ENCODE results near the gene SAMD3.
"Not testable (repeated sequence)": the region's sequence is repeated elsewhere in the genome, so short reads cannot be mapped to it uniquely, and the experiment has no call there.

SAMD3 gene

DNA sequence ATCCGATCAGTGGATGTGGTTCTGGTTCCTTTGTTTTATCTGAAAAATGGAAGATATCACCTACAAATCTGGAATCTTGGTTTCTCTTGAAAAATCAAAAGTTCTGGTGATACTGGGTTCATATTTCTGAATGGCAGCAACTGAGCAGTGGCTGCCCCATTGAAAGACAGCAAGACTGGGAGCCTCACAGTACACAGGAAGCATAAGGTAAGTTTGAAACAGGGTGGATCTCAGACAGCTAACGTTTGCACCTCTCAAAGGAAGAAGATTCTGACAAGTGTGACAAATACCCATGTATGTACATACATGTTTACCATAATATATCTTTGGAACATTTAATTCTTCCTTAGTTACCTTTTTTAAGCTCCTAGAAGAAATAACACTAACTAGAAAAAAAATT is at the start of gene SAMD3:
SAMD3 (minus strand) TSS at position 177 of the 400 bp plus-strand sequence. CDS start 7,678 bp downstream, outside the sequence.
- peaks cover 44% of the 10 kb centered on the region for H3K4me1 Mint-ChIP-seq (ENCODE audit: low read depth)
- no peaks in the 10 kb centered on the region for H3K27me3 Mint-ChIP-seq
- H3K27ac Mint-ChIP-seq: peak within 1 kb of the TSS; percentile 31
- no peaks in the 10 kb centered on the region for H3K36me3 Mint-ChIP-seq (ENCODE audit: low read depth)
- peak within 1 kb of the TSS; percentile 38 for H3K4me3 Mint-ChIP-seq
- peaks cover 5% of the 10 kb centered on the region for H3K9me3 Mint-ChIP-seq

DNA sequence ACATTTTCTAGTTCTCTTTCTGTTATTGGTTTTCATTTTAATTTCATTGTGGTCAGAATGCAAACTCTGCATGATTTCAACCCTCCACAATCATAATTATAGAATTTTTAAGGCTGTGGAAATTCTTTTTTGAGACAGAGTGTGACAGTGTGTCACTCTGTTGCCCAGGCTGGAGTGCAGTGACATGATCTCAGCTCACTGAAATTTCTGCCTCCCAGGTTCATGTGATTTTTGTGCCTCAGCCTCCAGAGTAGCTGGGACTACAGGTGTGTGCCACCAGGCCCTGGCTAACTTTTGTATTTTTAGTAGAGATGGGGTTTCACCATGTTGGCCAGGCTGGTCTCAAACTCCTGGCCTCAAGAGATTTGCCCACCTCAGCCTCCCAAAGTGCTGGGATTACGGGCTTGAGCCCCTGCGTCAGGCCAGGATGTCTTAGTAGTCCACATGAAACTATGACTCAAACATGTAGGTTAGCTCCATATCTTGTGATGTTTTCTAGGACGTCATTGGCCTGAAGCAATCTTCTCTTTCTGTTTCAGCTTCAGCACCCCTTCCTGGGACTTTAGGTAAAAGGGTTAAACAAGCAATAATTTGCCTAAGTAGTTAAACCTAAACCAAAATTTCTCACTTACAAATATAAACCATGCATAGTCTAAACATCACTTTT is 47.4 kb upstream of the SAMD3 start:
- Mint-ChIP-seq H3K4me3 (no peak overlapping the region), H3K4me1 (ENCODE audit: low read depth) (peaks cover 2% of the 10 kb centered on the region), H3K27ac (no peak overlapping the region), H3K36me3 (ENCODE audit: low read depth) (peaks cover 13% of the 10 kb centered on the region), H3K27me3 (no peaks in the 10 kb centered on the region), H3K9me3 (peaks cover 15% of the 10 kb centered on the region)

- H3K4me3 Mint-ChIP-seq; H3K27ac Mint-ChIP-seq; H3K36me3 Mint-ChIP-seq (ENCODE audit: low read depth); H3K27me3 Mint-ChIP-seq: not testable (repeated sequence)
- peaks cover 15% of the 10 kb centered on the region for H3K4me1 Mint-ChIP-seq (ENCODE audit: low read depth)
- peaks cover 12% of the 10 kb centered on the region for H3K9me3 Mint-ChIP-seq
Observed at GRCh38 chr6:130265553-130265952, 42.8 kb upstream of the SAMD3 start.

GRCh38 chr6:130262008-130262407 is 39.3 kb upstream of the SAMD3 start:
- H3K4me1 Mint-ChIP-seq (ENCODE audit: low read depth): peaks cover 32% of the 10 kb centered on the region
- no peaks in the 10 kb centered on the region for H3K27me3 Mint-ChIP-seq
- peak overlapping the region; percentile 81 for H3K27ac Mint-ChIP-seq
- peak overlapping the region; percentile 69 for H3K4me3 Mint-ChIP-seq
- peaks cover 3% of the 10 kb centered on the region for H3K9me3 Mint-ChIP-seq
- H3K36me3 Mint-ChIP-seq (ENCODE audit: low read depth): peaks cover 4% of the 10 kb centered on the region

GRCh38 chr6:130261558-130261957 is 38.8 kb upstream of the SAMD3 start:
- peak overlapping the region; percentile 69 for H3K4me3 Mint-ChIP-seq
- H3K27ac Mint-ChIP-seq: peak overlapping the region; percentile 81
- not testable (repeated sequence) for H3K36me3 Mint-ChIP-seq (ENCODE audit: low read depth); H3K9me3 Mint-ChIP-seq; H3K27me3 Mint-ChIP-seq
- H3K4me1 Mint-ChIP-seq (ENCODE audit: low read depth): peaks cover 32% of the 10 kb centered on the region

GRCh38 chr6:130260614-130261241 is 38.0 kb upstream of the SAMD3 start:
- H3K9me3 Mint-ChIP-seq; H3K27me3 Mint-ChIP-seq; H3K36me3 Mint-ChIP-seq (ENCODE audit: low read depth): not testable (repeated sequence)
- Mint-ChIP-seq H3K4me1 (ENCODE audit: low read depth) (peaks cover 32% of the 10 kb centered on the region), H3K27ac (peak overlapping the region; percentile 81), H3K4me3 (peak overlapping the region; percentile 69)

GRCh38 chr6:130260050-130260462 is 37.3 kb upstream of the SAMD3 start:
- not testable (repeated sequence) for H3K27me3 Mint-ChIP-seq; H3K36me3 Mint-ChIP-seq (ENCODE audit: low read depth); H3K9me3 Mint-ChIP-seq
- Mint-ChIP-seq H3K4me1 (ENCODE audit: low read depth) (peaks cover 32% of the 10 kb centered on the region), H3K4me3 (peak overlapping the region; percentile 69), H3K27ac (peak overlapping the region; percentile 81)

DNA sequence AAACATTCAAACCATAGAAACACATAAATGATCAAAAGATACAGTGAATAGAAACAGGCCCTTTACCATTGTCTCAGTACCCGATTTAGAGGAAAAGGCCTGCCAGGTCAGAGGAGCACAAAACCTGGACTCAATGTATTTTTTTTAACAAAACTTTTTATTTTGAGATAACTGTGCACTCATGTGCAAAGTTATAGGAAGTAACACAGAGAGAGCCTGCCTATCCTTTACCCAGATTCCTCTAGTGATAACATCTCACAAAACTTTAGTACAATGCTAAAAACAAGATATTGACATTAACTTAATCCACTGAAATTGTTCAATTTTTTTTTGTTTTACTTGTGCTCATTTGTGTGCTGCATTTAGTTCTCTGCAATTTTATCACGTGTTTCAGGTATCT is 36.8 kb upstream of the SAMD3 start:
- Mint-ChIP-seq H3K27ac (peak overlapping the region; percentile 81), H3K36me3 (ENCODE audit: low read depth) (peaks cover 4% of the 10 kb centered on the region), H3K4me1 (ENCODE audit: low read depth) (peaks cover 32% of the 10 kb centered on the region), H3K9me3 (peaks cover 3% of the 10 kb centered on the region), H3K27me3 (no peaks in the 10 kb centered on the region), H3K4me3 (peak overlapping the region; percentile 11)

- Mint-ChIP-seq H3K36me3 (ENCODE audit: low read depth) (peaks cover 4% of the 10 kb centered on the region), H3K27ac (no peak overlapping the region), H3K4me3 (no peak overlapping the region), H3K4me1 (ENCODE audit: low read depth) (peaks cover 32% of the 10 kb centered on the region), H3K9me3 (peaks cover 1% of the 10 kb centered on the region), H3K27me3 (no peaks in the 10 kb centered on the region)
Observed at GRCh38 chr6:130259140-130259539, 36.4 kb upstream of the SAMD3 start.

DNA sequence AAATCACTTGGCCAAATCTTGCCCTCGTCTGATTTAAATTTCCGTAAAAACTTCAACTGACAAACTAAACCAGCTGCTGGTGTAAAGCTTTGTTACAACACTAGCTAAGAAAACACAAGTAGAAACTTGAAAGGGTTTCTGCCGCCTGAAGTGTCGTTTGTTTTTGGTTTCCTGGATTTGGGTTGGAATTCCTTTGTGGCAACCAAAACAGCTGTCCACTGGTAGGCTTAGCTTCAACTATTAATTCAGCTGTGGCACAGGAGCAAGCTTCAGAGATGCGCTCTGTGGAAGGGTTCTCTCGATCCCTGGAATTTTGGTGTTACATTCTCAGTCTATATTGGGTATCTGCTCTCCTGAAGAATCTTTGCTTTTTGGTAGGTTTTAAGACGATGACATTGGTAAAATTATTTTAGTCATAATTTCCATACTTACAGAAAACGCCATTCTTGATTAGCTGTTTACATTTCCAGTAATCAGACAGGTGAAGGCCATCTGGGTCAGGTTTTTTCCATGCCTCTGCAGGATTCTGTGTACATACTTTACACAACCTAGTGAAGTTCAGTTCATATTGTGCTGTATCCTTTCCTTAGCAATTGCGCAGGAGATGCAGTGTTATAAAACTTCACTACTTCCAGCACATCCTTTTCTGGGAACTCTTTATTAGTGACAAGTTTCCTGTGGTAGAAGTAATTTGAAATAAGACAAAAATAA is 29.9 kb upstream of the SAMD3 start:
- H3K36me3 Mint-ChIP-seq (ENCODE audit: low read depth): no peaks in the 10 kb centered on the region
- no peaks in the 10 kb centered on the region for H3K4me1 Mint-ChIP-seq (ENCODE audit: low read depth)
- no peaks in the 10 kb centered on the region for H3K9me3 Mint-ChIP-seq
- H3K27ac Mint-ChIP-seq: no peak overlapping the region
- no peak overlapping the region for H3K4me3 Mint-ChIP-seq
- no peaks in the 10 kb centered on the region for H3K27me3 Mint-ChIP-seq

DNA sequence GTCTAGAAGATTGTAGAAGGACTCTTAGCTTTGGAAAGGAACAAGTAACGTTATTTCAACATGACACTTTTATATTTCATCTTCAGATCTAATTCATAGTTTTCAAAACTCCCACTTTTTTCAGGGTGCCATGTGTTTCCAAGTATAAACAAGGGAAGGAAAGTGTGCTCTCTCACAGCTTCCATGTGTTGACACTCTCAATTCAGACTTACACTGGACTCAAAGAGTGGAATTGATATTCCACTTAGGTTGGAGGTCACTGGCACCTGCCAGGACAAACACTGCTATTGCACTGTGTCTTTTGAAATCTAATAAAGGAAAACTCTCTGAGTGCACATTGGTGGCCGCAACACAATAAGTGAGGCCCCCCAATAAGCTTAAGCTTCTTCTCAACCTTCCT is 22.5 kb upstream of the SAMD3 start:
- Mint-ChIP-seq H3K9me3 (no peaks in the 10 kb centered on the region), H3K4me1 (ENCODE audit: low read depth) (no peaks in the 10 kb centered on the region), H3K4me3 (no peak overlapping the region), H3K27me3 (no peaks in the 10 kb centered on the region), H3K36me3 (ENCODE audit: low read depth) (no peaks in the 10 kb centered on the region), H3K27ac (no peak overlapping the region)

- no peak overlapping the region for H3K27ac Mint-ChIP-seq
- H3K36me3 Mint-ChIP-seq (ENCODE audit: low read depth): no peaks in the 10 kb centered on the region
- H3K9me3 Mint-ChIP-seq: no peaks in the 10 kb centered on the region
- H3K27me3 Mint-ChIP-seq: no peaks in the 10 kb centered on the region
- H3K4me3 Mint-ChIP-seq: no peak overlapping the region
- H3K4me1 Mint-ChIP-seq (ENCODE audit: low read depth): no peaks in the 10 kb centered on the region
Observed at GRCh38 chr6:130244728-130245127, 22.0 kb upstream of the SAMD3 start.

DNA sequence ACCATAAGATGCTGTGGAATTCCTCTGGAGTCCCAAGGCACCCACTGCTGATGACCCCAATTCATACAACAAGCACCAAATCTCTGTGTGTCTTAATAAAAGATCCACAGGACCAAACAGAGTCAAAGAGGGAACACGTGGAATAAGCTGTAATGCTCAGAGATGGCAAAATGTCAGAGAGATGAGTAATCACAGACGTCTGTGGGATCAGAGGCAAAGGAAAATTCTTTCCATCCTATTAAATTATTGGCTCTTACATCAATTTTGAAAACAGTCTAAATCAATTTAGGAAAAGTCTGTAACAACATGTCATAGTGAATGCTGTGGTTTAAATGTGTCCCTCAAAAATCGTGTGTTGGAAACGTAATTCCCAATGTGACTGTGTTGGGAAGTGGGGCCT is 17.5 kb upstream of the SAMD3 start:
- H3K9me3 Mint-ChIP-seq: no peaks in the 10 kb centered on the region
- no peaks in the 10 kb centered on the region for H3K27me3 Mint-ChIP-seq
- H3K27ac Mint-ChIP-seq: no peak overlapping the region
- H3K4me1 Mint-ChIP-seq (ENCODE audit: low read depth): no peaks in the 10 kb centered on the region
- no peak overlapping the region for H3K4me3 Mint-ChIP-seq
- no peaks in the 10 kb centered on the region for H3K36me3 Mint-ChIP-seq (ENCODE audit: low read depth)

GRCh38 chr6:130239755-130240154 is 17.0 kb upstream of the SAMD3 start:
- no peak overlapping the region for H3K4me3 Mint-ChIP-seq
- no peak overlapping the region for H3K27ac Mint-ChIP-seq
- no peaks in the 10 kb centered on the region for H3K9me3 Mint-ChIP-seq
- no peaks in the 10 kb centered on the region for H3K36me3 Mint-ChIP-seq (ENCODE audit: low read depth)
- no peaks in the 10 kb centered on the region for H3K27me3 Mint-ChIP-seq
- H3K4me1 Mint-ChIP-seq (ENCODE audit: low read depth): no peaks in the 10 kb centered on the region

DNA sequence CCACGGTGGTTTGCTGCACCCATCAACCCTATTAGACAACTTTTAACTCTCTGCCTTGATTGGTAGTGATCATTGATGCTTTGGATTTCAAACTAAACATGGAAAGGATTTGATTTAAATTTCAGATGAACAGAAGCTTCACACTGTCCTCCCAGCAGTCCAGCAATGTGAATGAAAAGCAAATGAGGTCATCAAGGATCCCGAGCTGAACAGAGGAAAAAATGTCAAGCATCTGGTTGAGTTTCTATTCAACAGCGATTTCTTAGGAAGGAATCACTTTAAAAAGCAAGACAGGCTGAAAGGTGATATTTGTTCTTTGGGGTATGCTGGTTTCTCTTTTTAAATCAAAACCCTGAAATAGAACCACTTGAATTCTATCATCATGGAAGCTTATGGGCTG is 10.6 kb upstream of the SAMD3 start:
- H3K36me3 Mint-ChIP-seq (ENCODE audit: low read depth): no peaks in the 10 kb centered on the region
- no peaks in the 10 kb centered on the region for H3K27me3 Mint-ChIP-seq
- no peaks in the 10 kb centered on the region for H3K4me1 Mint-ChIP-seq (ENCODE audit: low read depth)
- no peaks in the 10 kb centered on the region for H3K9me3 Mint-ChIP-seq
- no peak overlapping the region for H3K27ac Mint-ChIP-seq
- H3K4me3 Mint-ChIP-seq: no peak overlapping the region
